ENCODE data around the gene ZFYVE27.

The ZFYVE27 gene

DNA sequence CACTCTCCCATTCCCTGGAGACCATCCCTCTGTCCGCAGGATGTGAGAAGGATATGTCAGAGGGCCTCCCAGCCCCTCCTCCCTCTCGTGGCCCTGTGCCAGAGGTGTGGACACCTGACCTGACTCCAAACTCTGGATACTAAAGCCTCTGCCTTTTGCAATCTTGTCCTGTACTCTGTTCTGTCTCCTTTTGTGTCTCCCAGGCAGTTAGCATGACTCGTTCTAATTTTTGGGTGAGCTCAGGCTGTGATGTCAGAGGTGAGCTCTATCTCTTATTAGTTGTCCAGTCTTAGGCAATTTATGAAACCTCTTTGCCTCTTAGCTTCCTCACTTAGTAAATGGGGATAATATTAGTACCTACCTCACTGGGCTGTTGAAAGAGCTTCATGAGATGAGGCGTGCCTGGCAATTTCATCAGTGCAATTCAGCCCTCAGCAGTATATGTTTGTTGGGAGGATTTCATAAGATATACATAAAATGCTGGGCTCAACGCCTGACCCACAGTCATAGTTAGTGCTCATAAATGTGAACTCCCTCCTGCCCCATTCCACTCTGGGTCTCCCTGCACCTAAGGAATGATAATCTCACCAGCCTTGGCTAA, 12.5 kb upstream of the ZFYVE27 start:
- intact Hi-C loops (cut with micrococcal nuclease): no loop called here
- H3K4me3 Mint-ChIP-seq: no peak overlapping the region
- H3K27me3 Mint-ChIP-seq: no peaks in the 10 kb centered on the region

GRCh38 chr10:97726636-97727178, 10.2 kb upstream of the ZFYVE27 start:
- peaks cover 9% of the 10 kb centered on the region for H3K36me3 Mint-ChIP-seq (ENCODE audit: low read depth)
- no peaks in the 10 kb centered on the region for H3K27me3 Mint-ChIP-seq
- H3K4me3 Mint-ChIP-seq: no peak overlapping the region
- H3K4me1 Mint-ChIP-seq (ENCODE audit: low read depth): peaks cover 16% of the 10 kb centered on the region
- no peaks in the 10 kb centered on the region for H3K9me3 Mint-ChIP-seq
- intact Hi-C loops (cut with micrococcal nuclease): no loop called here
- H3K27ac Mint-ChIP-seq: no peak overlapping the region

More for the DNA sequence above, 12.5 kb upstream of the ZFYVE27 start:
- Mint-ChIP-seq H3K9me3 (no peaks in the 10 kb centered on the region), H3K36me3 (ENCODE audit: low read depth) (peaks cover 29% of the 10 kb centered on the region), H3K4me1 (ENCODE audit: low read depth) (peaks cover 20% of the 10 kb centered on the region), H3K27ac (no peak overlapping the region)

- H3K27ac Mint-ChIP-seq: no peak overlapping the region
- H3K9me3 Mint-ChIP-seq: no peaks in the 10 kb centered on the region
- H3K4me1 Mint-ChIP-seq (ENCODE audit: low read depth): peaks cover 11% of the 10 kb centered on the region
- no peaks in the 10 kb centered on the region for H3K36me3 Mint-ChIP-seq (ENCODE audit: low read depth)
- H3K27me3 Mint-ChIP-seq: no peaks in the 10 kb centered on the region
- H3K4me3 Mint-ChIP-seq: no peak overlapping the region
- intact Hi-C loops (cut with micrococcal nuclease): no loop called here
These were observed 7.9 kb upstream of the ZFYVE27 start for GRCh38 chr10:97729014-97729413.

DNA sequence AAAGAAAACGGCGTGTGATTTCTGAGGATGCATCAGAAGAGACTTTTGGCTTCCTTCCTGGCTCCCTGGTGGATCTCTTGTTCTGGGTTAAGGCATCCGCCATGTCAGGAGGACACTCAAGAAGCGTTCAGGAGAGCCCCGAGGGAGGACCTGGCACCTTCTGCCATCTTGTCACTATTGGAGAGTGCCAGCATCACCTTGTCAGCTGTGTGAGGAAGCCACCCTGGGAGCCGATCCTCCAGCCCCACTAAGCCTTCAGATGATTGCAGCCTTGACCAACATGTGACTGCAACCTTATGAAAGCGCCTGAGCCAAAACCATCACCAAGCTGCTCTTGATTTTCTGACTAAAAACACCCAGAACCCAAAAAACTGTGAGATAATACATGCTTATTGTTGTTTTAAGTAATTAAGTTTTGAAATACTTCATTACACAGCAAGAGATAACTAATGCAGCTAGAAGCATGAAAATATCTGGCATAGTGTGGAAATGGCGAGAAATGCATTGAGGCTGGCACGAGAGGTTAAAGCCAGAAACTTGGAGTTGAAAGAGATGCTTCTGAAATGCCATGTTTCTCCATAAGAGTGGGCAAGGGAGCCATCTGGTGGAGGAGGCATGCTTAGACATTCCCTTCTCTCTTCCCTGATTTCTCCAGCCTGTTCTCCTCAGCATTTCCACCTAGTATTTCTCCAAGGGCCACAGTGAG, 5.4 kb upstream of the ZFYVE27 start:
- Mint-ChIP-seq H3K27me3 (no peaks in the 10 kb centered on the region), H3K4me1 (ENCODE audit: low read depth) (peaks cover 11% of the 10 kb centered on the region), H3K36me3 (ENCODE audit: low read depth) (no peaks in the 10 kb centered on the region), H3K9me3 (no peaks in the 10 kb centered on the region), H3K4me3 (no peak overlapping the region), H3K27ac (no peak overlapping the region)
- intact Hi-C loops (cut with micrococcal nuclease): loop anchor here (1.0 to 5.0 kb wide), 4 partner anchors 21 to 159 kb away; partner anchors contain the start of gene ANKRD2

DNA sequence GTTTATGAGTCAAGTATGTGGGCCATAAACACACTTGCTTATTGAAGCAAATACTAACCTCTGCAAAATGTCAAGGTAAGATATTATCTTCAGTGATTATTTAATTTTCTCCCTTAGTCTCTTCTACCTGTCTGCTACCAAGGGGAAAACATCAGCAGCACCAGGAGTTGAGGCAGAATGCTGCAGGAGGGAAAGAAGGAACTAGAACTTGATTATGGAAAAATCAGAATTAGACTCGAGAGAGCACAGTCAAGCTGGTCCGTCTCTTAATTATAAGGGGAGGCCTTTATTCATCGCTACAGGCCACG, 4.9 kb upstream of the ZFYVE27 start:
- no peaks in the 10 kb centered on the region for H3K27me3 Mint-ChIP-seq
- no peaks in the 10 kb centered on the region for H3K9me3 Mint-ChIP-seq
- no peak overlapping the region for H3K27ac Mint-ChIP-seq
- intact Hi-C loops (cut with micrococcal nuclease): loop anchor here (5.0 kb wide), 1 partner anchor 35 kb away; no protein-coding TSS in a partner anchor
- peaks cover 14% of the 10 kb centered on the region for H3K4me1 Mint-ChIP-seq (ENCODE audit: low read depth)
- peaks cover 4% of the 10 kb centered on the region for H3K36me3 Mint-ChIP-seq (ENCODE audit: low read depth)
- no peak overlapping the region for H3K4me3 Mint-ChIP-seq

- Mint-ChIP-seq H3K9me3 (no peaks in the 10 kb centered on the region), H3K36me3 (ENCODE audit: low read depth) (peaks cover 12% of the 10 kb centered on the region), H3K4me3 (no peak overlapping the region), H3K27me3 (no peaks in the 10 kb centered on the region), H3K27ac (no peak overlapping the region), H3K4me1 (ENCODE audit: low read depth) (peaks cover 23% of the 10 kb centered on the region)
- intact Hi-C loops (cut with micrococcal nuclease): loop anchor here (5.0 kb wide), 1 partner anchor 36 kb away; no protein-coding TSS in a partner anchor
These were observed 3.7 kb upstream of the ZFYVE27 start for GRCh38 chr10:97733256-97733655.

GRCh38 chr10:97734021-97734420, 2.9 kb upstream of the ZFYVE27 start:
- intact Hi-C loops (cut with micrococcal nuclease): loop anchor here (5.0 kb wide), 1 partner anchor 37 kb away; no protein-coding TSS in a partner anchor
- Mint-ChIP-seq H3K27ac (no peak overlapping the region), H3K27me3 (no peaks in the 10 kb centered on the region), H3K4me1 (ENCODE audit: low read depth) (peaks cover 29% of the 10 kb centered on the region), H3K9me3 (no peaks in the 10 kb centered on the region), H3K36me3 (ENCODE audit: low read depth) (peaks cover 20% of the 10 kb centered on the region), H3K4me3 (no peak overlapping the region)

DNA sequence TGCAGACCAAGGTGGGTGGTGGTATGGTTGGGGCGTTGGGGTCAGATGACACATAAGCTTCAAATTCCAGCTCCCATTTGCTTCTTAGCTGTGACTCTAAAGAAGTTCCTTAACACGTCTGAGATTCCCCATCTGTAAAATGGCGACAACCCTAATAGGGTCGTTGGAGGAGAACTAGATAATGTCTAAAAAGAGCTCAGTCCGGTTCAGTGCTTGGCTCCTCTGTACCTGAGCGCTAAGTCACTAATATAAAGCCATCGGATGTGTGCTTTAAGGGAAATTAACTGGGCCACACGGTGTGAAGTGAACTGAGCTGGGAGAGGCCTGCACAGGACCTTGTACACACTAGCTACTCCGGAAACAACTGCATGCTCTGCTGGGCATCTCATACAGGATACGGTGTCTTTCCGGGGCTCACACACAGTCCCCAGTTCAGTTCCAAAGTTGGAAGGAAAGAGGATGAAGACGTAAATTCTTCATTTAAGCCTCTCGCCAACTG, 476 bp upstream of the ZFYVE27 start:
- H3K4me1 Mint-ChIP-seq (ENCODE audit: low read depth): peaks cover 48% of the 10 kb centered on the region
- no peaks in the 10 kb centered on the region for H3K27me3 Mint-ChIP-seq
- intact Hi-C loops (cut with micrococcal nuclease): loop anchor here (1.0 kb wide), 1 partner anchor 25 kb away; no protein-coding TSS in a partner anchor
- no peaks in the 10 kb centered on the region for H3K9me3 Mint-ChIP-seq
- peak overlapping the region; percentile 91 for H3K27ac Mint-ChIP-seq
- peak overlapping the region; percentile 94 for H3K4me3 Mint-ChIP-seq
- peaks cover 44% of the 10 kb centered on the region for H3K36me3 Mint-ChIP-seq (ENCODE audit: low read depth)

DNA sequence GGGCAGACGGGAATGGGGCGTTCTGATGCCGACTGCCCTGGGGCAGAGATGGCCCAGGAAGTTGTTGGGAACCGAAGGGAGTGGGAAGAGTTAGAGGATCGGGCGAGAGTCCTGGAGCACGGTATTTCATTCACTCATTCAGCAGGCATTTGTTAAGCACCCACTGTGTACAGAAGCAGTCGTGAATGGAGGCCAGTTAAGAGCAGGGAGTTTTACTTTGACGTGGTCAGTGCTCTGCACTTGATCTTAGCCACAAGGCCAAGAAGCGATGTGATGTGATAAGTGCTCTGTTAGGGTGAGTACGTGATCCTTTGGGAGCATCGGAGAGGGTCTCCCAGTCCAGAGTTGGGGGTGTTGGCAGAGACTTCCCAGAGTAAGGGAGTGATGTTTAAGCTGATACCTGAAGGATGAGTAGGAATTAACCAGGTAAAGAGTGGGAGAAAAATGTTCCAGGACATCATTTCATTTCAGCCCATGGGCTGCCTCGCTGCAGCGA, 890 bp downstream of the ZFYVE27 start:
- no peaks in the 10 kb centered on the region for H3K27me3 Mint-ChIP-seq
- H3K27ac Mint-ChIP-seq: peak overlapping the region; percentile 91
- H3K4me3 Mint-ChIP-seq: peak overlapping the region; percentile 94
- peaks cover 56% of the 10 kb centered on the region for H3K36me3 Mint-ChIP-seq (ENCODE audit: low read depth)
- no peaks in the 10 kb centered on the region for H3K9me3 Mint-ChIP-seq
- peaks cover 49% of the 10 kb centered on the region for H3K4me1 Mint-ChIP-seq (ENCODE audit: low read depth)
- intact Hi-C loops (cut with micrococcal nuclease): no loop called here

DNA sequence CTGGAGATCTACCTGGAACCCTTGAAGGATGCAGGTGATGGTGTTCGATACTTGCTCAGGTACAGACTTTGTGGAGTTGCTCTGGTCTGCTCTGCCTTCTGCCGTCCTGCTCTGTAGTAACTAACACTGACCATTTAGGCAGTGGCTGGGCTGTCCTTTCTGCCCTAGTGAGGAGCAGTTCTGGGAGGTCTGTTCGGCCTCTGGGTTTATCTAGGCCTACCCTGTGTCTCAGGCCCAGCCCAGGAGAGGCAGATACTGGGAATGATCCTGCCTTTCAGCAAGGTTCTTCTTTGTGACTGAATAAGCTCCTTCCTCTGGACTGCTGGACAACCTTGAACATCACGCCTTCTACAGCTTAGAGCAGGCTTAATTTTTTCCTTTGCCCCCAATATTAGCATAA, 1.7 kb downstream of the ZFYVE27 start:
- Mint-ChIP-seq H3K9me3 (no peaks in the 10 kb centered on the region), H3K27me3 (no peaks in the 10 kb centered on the region), H3K27ac (no peak overlapping the region), H3K4me3 (no peak overlapping the region), H3K36me3 (ENCODE audit: low read depth) (peaks cover 64% of the 10 kb centered on the region), H3K4me1 (ENCODE audit: low read depth) (peaks cover 49% of the 10 kb centered on the region)
- intact Hi-C loops (cut with micrococcal nuclease): no loop called here

DNA sequence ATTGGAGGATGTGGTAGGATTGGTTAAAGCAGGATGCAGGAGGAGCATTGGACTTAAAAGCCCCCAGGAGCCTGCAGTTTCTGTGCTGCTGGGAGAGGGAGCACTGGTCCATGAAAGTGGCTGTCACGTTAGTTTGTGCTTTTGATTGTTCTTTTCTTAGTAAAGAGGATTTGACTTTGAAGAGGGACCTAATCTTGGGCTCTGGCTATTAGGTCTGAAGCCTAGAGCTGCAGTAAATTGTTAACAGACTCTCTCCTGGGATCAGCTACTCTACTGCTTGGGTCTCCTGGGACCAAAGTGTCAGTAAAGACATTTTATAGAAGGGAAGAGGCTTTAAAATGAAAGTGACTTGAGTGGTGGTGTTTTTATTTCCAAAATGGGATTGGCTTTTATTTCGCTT, 3.7 kb downstream of the ZFYVE27 start:
- Mint-ChIP-seq H3K4me3 (no peak overlapping the region), H3K27ac (no peak overlapping the region), H3K4me1 (ENCODE audit: low read depth) (peaks cover 47% of the 10 kb centered on the region), H3K27me3 (no peaks in the 10 kb centered on the region), H3K36me3 (ENCODE audit: low read depth) (peaks cover 84% of the 10 kb centered on the region), H3K9me3 (no peaks in the 10 kb centered on the region)
- intact Hi-C loops (cut with micrococcal nuclease): no loop called here

DNA sequence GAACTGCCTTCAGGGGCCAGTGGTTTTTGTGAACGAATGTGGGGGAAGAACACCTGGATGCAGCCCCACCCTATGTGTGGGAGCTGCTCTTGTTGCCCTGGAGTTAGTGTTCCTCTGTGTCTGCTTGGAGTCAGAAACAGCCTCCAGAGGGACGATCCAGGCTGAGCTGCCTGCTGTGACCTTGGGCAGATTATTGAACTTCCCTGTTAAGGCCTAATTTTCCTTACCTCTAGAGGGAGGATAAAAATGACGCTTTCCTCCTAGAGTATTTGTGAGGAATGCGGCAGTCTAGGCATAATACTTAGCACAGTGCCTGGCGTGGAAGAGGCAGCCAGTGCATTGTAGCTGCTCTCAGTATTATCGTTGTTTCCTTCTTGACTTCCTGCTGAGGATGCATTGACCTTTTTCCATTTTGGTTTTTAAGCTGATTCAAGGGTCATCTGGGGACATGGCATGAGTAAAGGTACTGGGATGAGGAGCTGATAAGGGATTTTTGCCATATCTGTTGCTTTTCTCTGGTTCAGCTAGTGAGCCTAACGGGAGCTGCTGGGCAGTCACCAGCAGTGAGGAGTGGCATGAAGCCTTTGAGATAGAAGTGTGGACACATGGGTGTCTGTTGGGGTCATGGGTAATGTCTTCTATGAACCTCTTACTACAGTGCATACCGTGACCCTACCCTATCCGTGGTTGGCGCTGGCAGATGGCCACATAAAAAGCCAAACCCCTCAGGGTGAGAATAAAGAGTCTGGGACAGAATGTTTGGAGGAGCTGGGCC, 6.4 kb downstream of the ZFYVE27 start:
- H3K27me3 Mint-ChIP-seq: no peaks in the 10 kb centered on the region
- no peak overlapping the region for H3K4me3 Mint-ChIP-seq
- H3K4me1 Mint-ChIP-seq (ENCODE audit: low read depth): peaks cover 25% of the 10 kb centered on the region
- no peaks in the 10 kb centered on the region for H3K9me3 Mint-ChIP-seq
- peaks cover 99% of the 10 kb centered on the region for H3K36me3 Mint-ChIP-seq (ENCODE audit: low read depth)
- intact Hi-C loops (cut with micrococcal nuclease): no loop called here
- H3K27ac Mint-ChIP-seq: no peak overlapping the region

DNA sequence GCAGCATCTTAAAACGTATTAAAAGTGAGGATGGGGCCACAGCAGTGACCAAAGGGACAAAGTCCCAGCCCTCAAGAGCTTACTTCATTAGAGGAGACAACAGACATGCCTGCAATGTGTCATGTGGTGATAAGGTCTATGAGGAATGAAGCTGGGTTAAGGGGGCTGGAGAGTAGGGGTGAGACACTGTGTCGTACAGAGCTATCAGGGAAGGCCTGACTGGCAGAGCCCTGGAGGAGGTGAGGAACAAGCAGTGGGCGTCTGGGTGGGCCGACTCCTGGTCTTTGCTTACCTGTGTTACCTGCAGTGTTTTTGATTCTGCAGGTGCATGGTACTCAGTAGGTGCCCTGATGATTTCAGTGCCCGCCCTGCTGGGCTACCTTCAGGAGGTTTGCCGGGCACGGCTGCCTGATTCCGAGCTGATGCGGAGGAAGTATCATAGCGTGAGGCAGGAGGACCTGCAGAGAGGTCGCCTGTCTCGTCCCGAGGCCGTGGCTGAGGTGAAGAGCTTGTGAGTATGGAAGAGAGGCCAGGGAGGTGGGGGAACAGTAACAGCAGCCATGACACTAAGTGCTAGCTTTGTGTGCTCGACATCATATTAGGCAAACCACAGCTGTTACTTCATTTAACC, 7.6 kb downstream of the ZFYVE27 start:
- peaks cover 19% of the 10 kb centered on the region for H3K4me1 Mint-ChIP-seq (ENCODE audit: low read depth)
- intact Hi-C loops (cut with micrococcal nuclease): no loop called here
- H3K4me3 Mint-ChIP-seq: no peak overlapping the region
- H3K27me3 Mint-ChIP-seq: no peaks in the 10 kb centered on the region
- peaks cover 95% of the 10 kb centered on the region for H3K36me3 Mint-ChIP-seq (ENCODE audit: low read depth)
- no peak overlapping the region for H3K27ac Mint-ChIP-seq
- no peaks in the 10 kb centered on the region for H3K9me3 Mint-ChIP-seq
